HUES64 (cell line): ENCODE results near the gene CETP.
A peak's percentile ranks its signal among the peaks of the same experiment; 100 is the strongest.

ENCODE experiments used
- H3K27ac ChIP-seq: 2 replicates; pipeline ENCODE4 v1.7.0; 2013; ENCODE audit warnings: low read depth, low read length, inconsistent platforms
- H3K27me3 ChIP-seq: 2 replicates; pipeline ENCODE4 v1.6.1; 2013; ENCODE audit warnings: mild to moderate bottlenecking, low read length; ENCODE audit not compliant: insufficient read depth
- H3K36me3 ChIP-seq: 2 replicates; pipeline ENCODE4 v1.6.1; 2013; ENCODE audit warnings: mild to moderate bottlenecking, low read length; ENCODE audit not compliant: insufficient read depth
- H3K4me1 ChIP-seq: 2 replicates; pipeline ENCODE4 v1.6.1; 2013; ENCODE audit warnings: mild to moderate bottlenecking, low read length, moderate library complexity; ENCODE audit not compliant: insufficient read depth
- H3K4me3 ChIP-seq: 2 replicates; pipeline ENCODE4 v1.5.1; 2013; ENCODE audit warnings: mild to moderate bottlenecking, low read length, moderate library complexity
- H3K9ac ChIP-seq: 2 replicates; pipeline ENCODE4 v1.6.1; 2013; ENCODE audit warnings: mild to moderate bottlenecking, low read depth, low read length
- H3K9me3 ChIP-seq: 2 replicates; pipeline ENCODE4 v1.6.1; 2013; ENCODE audit warnings: low read depth, low read length; ENCODE audit not compliant: insufficient read depth
- WGBS: fragments of 150-250, 120-280 bp; methylation state at CpG from one replicate; pipeline ENCODE4 v1.1.7; 2013; ENCODE audit warnings: missing lambda C conversion rate; 5-methylcytosine and 5-hydroxymethylcytosine counted together

CETP gene

GRCh38 chr16:56947604-56947995, 14.2 kb upstream of the CETP start:
- H3K4me3 ChIP-seq: no peak overlapping the region
- no peaks in the 10 kb centered on the region for H3K9me3 ChIP-seq
- H3K9ac ChIP-seq: no peak overlapping the region
- peaks cover 29% of the 10 kb centered on the region for H3K36me3 ChIP-seq
- H3K27ac ChIP-seq: no peak overlapping the region
- H3K27me3 ChIP-seq: no peaks in the 10 kb centered on the region
- 93% methylated on average over 2 of the region's 2 CpGs for WGBS
- H3K4me1 ChIP-seq: no peaks in the 10 kb centered on the region

- Histone ChIP-seq H3K27ac (no peak overlapping the region), H3K36me3 (peaks cover 23% of the 10 kb centered on the region), H3K4me3 (no peak overlapping the region), H3K4me1 (no peaks in the 10 kb centered on the region), H3K9me3 (no peaks in the 10 kb centered on the region), H3K27me3 (no peaks in the 10 kb centered on the region), H3K9ac (no peak overlapping the region)
- WGBS: 94% methylated on average over 5 of the region's 6 CpGs
Observed at GRCh38 chr16:56948234-56948633, 13.5 kb upstream of the CETP start.

DNA sequence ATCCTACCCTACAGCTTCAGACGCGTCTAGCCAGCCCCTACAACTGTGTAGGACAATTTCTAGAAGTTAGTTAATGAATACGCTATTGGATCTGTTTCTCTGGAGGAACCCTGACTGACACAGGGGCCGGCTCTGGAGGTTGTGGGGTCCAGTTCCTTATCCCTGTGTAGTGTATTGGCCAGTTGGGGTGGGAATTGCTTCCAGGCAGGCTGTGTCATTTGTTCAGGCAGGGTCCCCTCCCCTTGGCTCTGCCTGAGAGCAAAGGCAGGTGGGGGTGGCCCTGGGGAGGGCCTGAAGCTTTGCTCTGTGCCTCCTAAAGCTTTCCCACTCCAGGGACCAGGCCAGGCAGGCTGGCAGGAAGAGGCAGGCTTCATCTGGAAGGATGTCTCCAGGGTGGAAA, 11.7 kb upstream of the CETP start:
- H3K27me3 ChIP-seq: no peaks in the 10 kb centered on the region
- H3K27ac ChIP-seq: no peak overlapping the region
- H3K4me3 ChIP-seq: no peak overlapping the region
- no peaks in the 10 kb centered on the region for H3K4me1 ChIP-seq
- peaks cover 5% of the 10 kb centered on the region for H3K36me3 ChIP-seq
- H3K9me3 ChIP-seq: no peaks in the 10 kb centered on the region
- no peak overlapping the region for H3K9ac ChIP-seq
- WGBS: 88% methylated on average over 4 of the region's 4 CpGs

DNA sequence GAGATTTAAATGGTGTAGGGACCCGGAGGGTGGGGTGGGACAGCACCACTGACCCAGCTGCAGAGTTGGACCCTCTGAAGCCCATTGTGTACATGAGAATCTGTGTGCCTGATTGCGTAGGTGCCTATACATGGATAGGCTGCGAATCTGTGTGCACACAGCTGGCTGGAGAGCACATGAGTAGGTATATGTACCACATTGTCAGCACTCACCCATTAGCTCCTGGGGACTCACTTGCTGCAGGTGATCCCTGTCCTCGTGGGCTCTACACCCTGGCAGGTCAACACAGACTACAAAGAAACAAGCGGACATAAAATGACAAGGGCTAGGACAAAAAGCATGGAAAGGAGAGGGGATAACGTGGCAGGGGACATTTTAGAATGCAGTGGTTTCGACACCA, 11.3 kb upstream of the CETP start:
- no peak overlapping the region for H3K9ac ChIP-seq
- H3K9me3 ChIP-seq: peaks cover 2% of the 10 kb centered on the region
- no peaks in the 10 kb centered on the region for H3K4me1 ChIP-seq
- no peak overlapping the region for H3K4me3 ChIP-seq
- 96% methylated on average over 7 of the region's 7 CpGs for WGBS
- no peaks in the 10 kb centered on the region for H3K27me3 ChIP-seq
- H3K36me3 ChIP-seq: peaks cover 1% of the 10 kb centered on the region
- H3K27ac ChIP-seq: no peak overlapping the region

DNA sequence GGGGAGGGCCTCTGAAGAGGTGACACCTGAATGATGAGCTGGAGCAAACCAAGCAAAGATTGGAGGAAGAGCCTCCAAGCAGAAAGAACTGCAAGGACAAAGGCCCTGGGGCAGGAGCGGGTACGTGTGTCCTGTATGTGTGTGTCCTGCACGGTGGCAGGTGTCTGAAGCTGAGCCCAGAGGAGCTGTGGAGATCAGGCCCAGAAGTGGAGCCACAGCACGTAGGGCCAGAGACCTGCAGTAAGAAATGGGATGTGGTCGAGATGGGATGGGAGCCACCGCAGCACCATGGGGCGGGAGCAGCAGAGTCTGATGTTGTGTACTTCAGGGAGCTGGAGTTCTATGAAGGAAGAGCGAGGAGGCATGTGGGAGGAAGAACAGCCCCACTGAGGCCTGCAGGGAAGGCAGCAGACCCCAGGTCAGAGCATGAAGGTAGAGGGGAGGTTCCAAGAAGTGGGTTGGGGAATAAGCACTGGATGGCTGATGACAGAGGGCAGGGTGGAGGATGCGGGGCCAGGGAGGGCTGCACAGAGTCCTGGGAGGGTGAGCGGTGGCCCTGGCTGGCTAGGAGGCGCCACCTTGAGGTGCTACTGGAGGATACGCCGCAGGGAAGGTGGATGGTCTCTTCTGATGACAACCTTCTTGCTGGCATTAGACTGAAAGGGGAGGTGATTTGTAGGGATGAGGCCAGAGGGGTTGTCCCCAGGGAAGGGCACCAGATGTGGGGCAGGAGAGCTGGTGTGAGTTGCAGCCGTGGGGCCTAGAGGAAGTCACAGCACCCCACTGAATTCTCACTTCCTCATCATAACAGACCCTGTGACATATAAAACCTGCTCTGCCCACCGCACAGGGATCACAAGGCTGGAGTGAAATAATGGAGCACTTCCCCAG, 10.6 kb upstream of the CETP start:
- WGBS: 76% methylated on average over 15 of the region's 15 CpGs
- H3K4me3 ChIP-seq: no peak overlapping the region
- H3K9ac ChIP-seq: no peak overlapping the region
- H3K4me1 ChIP-seq: no peaks in the 10 kb centered on the region
- no peaks in the 10 kb centered on the region for H3K36me3 ChIP-seq
- no peaks in the 10 kb centered on the region for H3K27me3 ChIP-seq
- H3K9me3 ChIP-seq: peaks cover 2% of the 10 kb centered on the region
- no peak overlapping the region for H3K27ac ChIP-seq

DNA sequence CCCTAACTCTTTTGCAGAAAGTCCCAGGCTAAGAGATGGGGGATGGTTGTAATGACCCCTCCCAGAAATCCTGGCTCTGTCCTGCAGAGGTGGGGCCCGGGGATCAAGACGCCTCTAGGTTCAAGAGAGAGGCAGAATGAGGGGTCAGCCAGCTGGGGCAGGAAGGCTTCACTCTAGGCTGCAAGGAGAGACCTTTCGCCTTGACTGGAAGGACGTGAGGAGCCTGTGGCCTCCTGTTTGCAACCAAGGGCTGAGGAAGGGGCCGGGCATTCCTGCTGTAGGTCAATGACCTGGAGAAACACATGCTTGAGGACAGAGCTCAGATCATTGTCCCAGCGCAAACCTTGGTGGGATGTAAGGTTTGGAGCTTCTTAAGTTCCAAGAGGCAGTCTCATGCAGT, 8.7 kb upstream of the CETP start:
- H3K9ac ChIP-seq: no peak overlapping the region
- peaks cover 2% of the 10 kb centered on the region for H3K9me3 ChIP-seq
- no peaks in the 10 kb centered on the region for H3K27me3 ChIP-seq
- no peaks in the 10 kb centered on the region for H3K36me3 ChIP-seq
- no peak overlapping the region for H3K27ac ChIP-seq
- no peaks in the 10 kb centered on the region for H3K4me1 ChIP-seq
- no peak overlapping the region for H3K4me3 ChIP-seq
- 83% methylated on average over 6 of the region's 6 CpGs for WGBS

DNA sequence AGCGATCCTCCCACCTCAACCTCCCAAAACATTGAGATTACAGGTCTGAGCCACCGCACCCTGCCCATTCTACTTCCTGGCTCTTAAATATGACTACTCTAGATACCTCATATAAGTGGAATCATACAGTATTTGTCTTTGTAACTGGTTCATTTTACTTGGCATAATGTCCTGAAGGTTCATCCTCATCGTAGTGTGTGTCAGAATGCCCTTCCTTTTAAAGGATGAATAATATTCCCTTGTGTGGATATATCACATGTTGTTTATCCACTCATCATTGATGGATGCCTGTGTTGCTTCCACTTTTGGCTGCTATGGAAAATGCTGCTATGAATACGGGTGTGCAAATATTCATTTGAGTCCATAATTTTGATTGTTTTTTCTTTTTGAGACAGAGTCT, 5.7 kb upstream of the CETP start:
- H3K9ac ChIP-seq: no peak overlapping the region
- H3K4me3 ChIP-seq: no peak overlapping the region
- 92% methylated on average over 4 of the region's 4 CpGs for whole genome bisulfite sequencing
- peaks cover 2% of the 10 kb centered on the region for H3K9me3 ChIP-seq
- H3K27me3 ChIP-seq: no peaks in the 10 kb centered on the region
- no peaks in the 10 kb centered on the region for H3K36me3 ChIP-seq
- H3K27ac ChIP-seq: no peak overlapping the region
- no peaks in the 10 kb centered on the region for H3K4me1 ChIP-seq

GRCh38 chr16:56956756-56957155, 5.0 kb upstream of the CETP start:
- WGBS: 87% methylated on average over 4 of the region's 4 CpGs
- Histone ChIP-seq H3K9me3 (peaks cover 2% of the 10 kb centered on the region), H3K9ac (no peak overlapping the region), H3K36me3 (no peaks in the 10 kb centered on the region), H3K4me1 (no peaks in the 10 kb centered on the region), H3K27me3 (no peaks in the 10 kb centered on the region), H3K4me3 (no peak overlapping the region), H3K27ac (no peak overlapping the region)

DNA sequence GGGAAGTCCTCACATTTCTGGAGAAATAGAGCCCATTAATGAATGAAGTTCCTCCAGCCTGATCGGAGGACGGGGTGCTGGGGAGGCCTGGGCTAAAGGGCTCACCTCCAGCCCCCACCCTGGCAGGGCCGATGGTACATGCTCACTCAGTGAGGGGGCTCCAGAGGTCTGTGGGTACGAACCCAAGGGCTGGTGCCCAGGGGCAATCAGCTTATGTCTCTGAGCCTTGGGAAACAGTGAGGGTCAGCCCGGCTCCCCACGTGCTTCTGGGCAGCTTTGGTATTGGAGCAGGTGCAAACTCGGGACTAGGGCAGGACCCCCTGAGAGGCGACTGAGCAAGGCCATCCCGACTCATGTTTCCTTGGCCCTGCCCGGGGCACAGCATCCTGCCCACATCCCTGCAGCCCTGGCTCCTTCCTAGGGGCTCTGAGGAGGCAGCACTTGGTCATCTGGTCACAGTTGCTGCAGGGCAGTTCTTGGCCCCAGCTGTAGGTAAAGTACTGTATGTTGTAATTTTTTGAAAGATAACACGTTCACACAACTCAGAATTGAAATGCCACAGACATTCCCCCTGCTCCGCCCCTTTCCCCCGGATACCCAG, 969 bp upstream of the CETP start:
- Histone ChIP-seq H3K9me3 (no peaks in the 10 kb centered on the region), H3K27me3 (no peaks in the 10 kb centered on the region), H3K27ac (no peak overlapping the region), H3K36me3 (no peaks in the 10 kb centered on the region), H3K9ac (no peak overlapping the region), H3K4me1 (no peaks in the 10 kb centered on the region), H3K4me3 (no peak overlapping the region)
- 84% methylated on average over 13 of the region's 13 CpGs for WGBS

DNA sequence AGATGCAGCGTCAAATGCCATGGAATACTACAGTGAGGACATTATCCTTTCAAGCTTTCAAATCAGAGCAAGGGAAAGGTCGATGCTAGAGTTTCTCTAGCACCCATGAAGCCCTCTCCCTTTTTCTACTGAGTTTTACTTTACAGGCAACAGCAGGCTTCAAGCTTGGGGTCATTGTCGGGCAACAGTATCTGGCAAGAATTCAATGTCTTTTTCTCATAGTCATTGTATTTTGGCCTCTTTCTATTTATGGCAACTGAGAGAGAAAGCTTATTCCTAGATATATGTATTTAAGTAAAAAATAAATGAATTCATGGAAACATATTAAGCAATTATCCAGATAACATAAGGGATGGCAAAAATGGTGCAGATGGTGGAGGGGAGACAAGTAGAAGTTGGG, 364 bp upstream of the CETP start:
- Histone ChIP-seq H3K9ac (no peak overlapping the region), H3K27ac (no peak overlapping the region), H3K9me3 (no peaks in the 10 kb centered on the region), H3K4me1 (no peaks in the 10 kb centered on the region), H3K27me3 (no peaks in the 10 kb centered on the region), H3K36me3 (no peaks in the 10 kb centered on the region), H3K4me3 (no peak overlapping the region)
- 89% methylated on average over 3 of the region's 3 CpGs for WGBS

- Histone ChIP-seq H3K27ac (no peak overlapping the region), H3K9ac (peak overlapping the region; percentile 46; the same call in 1 of the 2 replicates)
Observed at GRCh38 chr16:56964243-56965148, 2.7 kb downstream of the CETP start.

More at GRCh38 chr16:56964243-56965148, 2.7 kb downstream of the CETP start:
- 47% methylated on average over 30 of the region's 30 CpGs for WGBS
- Histone ChIP-seq H3K36me3 (no peaks in the 10 kb centered on the region), H3K27me3 (no peaks in the 10 kb centered on the region), H3K4me3 (no peak overlapping the region), H3K4me1 (no peaks in the 10 kb centered on the region), H3K9me3 (no peaks in the 10 kb centered on the region)
